Sigmoid colon (tissue), 4 donors: Measurements from ENCODE around the gene C21orf91.

Experiments
- EP300 ChIP-seq, 4 donors: sonication (generic); formaldehyde crosslinking; IDR thresholded peaks; one replicate each; pipeline ENCODE4 v1.6.1; 2017; ENCODE audit warnings: antibody characterized with exemption in 4 of 4
- POLR2AphosphoS5 ChIP-seq, 4 donors: sonication (generic); formaldehyde crosslinking; IDR thresholded peaks; one replicate each; pipeline ENCODE4 v1.6.1; 2017; ENCODE audit warnings: antibody characterized with exemption in 4 of 4
- TF ChIP-seq, protein P1 (sequence below), 4 experiments: fragments of 450-650 bp in 3 of 4; fragments of 200-600 bp in 1 of 4; IDR thresholded peaks; one replicate each; pipeline ENCODE4 v1.5.1; 2016 to 2019; ENCODE audit warnings: antibody characterized with exemption in 4 of 4, mild to moderate bottlenecking in 3 of 4, moderate library complexity in 2 of 4

GRCh38 chr21:17848228-17848627, 29.1 kb upstream of the C21orf91 start:
- TF ChIP-seq, protein P1, sequence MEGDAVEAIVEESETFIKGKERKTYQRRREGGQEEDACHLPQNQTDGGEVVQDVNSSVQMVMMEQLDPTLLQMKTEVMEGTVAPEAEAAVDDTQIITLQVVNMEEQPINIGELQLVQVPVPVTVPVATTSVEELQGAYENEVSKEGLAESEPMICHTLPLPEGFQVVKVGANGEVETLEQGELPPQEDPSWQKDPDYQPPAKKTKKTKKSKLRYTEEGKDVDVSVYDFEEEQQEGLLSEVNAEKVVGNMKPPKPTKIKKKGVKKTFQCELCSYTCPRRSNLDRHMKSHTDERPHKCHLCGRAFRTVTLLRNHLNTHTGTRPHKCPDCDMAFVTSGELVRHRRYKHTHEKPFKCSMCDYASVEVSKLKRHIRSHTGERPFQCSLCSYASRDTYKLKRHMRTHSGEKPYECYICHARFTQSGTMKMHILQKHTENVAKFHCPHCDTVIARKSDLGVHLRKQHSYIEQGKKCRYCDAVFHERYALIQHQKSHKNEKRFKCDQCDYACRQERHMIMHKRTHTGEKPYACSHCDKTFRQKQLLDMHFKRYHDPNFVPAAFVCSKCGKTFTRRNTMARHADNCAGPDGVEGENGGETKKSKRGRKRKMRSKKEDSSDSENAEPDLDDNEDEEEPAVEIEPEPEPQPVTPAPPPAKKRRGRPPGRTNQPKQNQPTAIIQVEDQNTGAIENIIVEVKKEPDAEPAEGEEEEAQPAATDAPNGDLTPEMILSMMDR (IDR thresholded peaks at IDR 0.05), result no peak
- TF ChIP-seq EP300 (IDR thresholded peaks at IDR 0.05) (no peak), POLR2AphosphoS5 (IDR thresholded peaks at IDR 0.05) (peak in 1 of 4 donors; percentile 8)
